Fibroblast of skin of right biceps (primary cell): ENCODE data around the gene NNT.
"Not testable (repeated sequence)": the region's sequence is repeated elsewhere in the genome, so short reads cannot be mapped to it uniquely, and the experiment has no call there.

ENCODE experiments used
- DNase-seq: peaks from one replicate; pipeline ENCODE4 v3.0.0-alpha.2; 2013

NNT gene

GRCh38 chr5:43729846-43730478 lies 127.0 kb downstream of the NNT start:
- peak; percentile 30 for DNase-seq

- no peak for DNase-seq
Measured at GRCh38 chr5:43730832-43731342, 127.9 kb downstream of the NNT start.

GRCh38 chr5:43731573-43731972 lies 128.6 kb downstream of the NNT start:
- DNase-seq: no peak

GRCh38 chr5:43745923-43746548 lies 143.1 kb downstream of the NNT start:
- not testable (repeated sequence) for DNase-seq

- no peak for DNase-seq
Measured at GRCh38 chr5:43750809-43751208, 147.8 kb downstream of the NNT start.

- DNase-seq: no peak
Measured at GRCh38 chr5:43753069-43753468, 150.1 kb downstream of the NNT start.
